ENCODE results near the gene FBXW7. TPM values are rescaled to one million over a fixed set of nuclear protein-coding genes. Genes with fewer than 3 reads are reported as not detected.

FBXW7 gene
- total and polyA plus RNA-seq, 4 donors: 7.6 to 82.1 (median 20.6) TPM

DNA sequence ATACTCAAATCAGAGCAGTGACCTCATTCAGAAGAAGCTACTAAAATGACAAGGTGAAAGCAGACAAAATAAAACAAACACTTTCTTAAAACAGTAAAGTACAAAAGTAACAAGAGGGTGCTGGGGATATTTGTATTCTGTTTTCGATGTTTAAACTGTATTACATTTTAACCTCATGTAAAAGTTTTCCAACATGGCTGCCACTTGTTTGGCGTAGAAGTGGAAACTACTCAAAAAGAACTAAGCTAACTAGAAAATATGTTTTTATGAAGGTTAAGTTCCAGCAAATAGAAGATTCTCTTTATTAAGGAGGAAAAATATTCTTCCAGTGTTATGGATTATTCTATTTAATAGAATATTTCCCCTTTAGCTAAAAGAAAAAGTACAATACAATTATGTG, 155.0 kb downstream of the FBXW7 start:
- ATAC-seq (ENCODE audit: insufficient read depth, low FRiP score) (no peak), DNase-seq (no peak)
- no peaks in the 10 kb centered on the region for H3K36me3 ChIP-seq (ENCODE audit: control insufficient read depth in 4 of 4, insufficient read depth in 4 of 4, low read length in 4 of 4)
- H3K4me3 ChIP-seq: no peak overlapping the region
- H3K9ac ChIP-seq (ENCODE audit: insufficient read depth in 1 of 2, low read length in 2 of 2): no peak overlapping the region
- WGBS, 2 donors: 87 to 94% methylated on average over 2 of the region's 2 CpGs
- H3K27me3 ChIP-seq (ENCODE audit: control insufficient read depth in 3 of 3, insufficient read depth in 3 of 3, low read length in 2 of 3): no peaks in the 10 kb centered on the region
- H3K27ac ChIP-seq (ENCODE audit: low read depth in 1 of 2, low read length in 1 of 2): no peak overlapping the region
- peaks cover 0 to 9% (median 0%) of the 10 kb centered on the region in 5 donors for H3K4me1 ChIP-seq (ENCODE audit: control insufficient read depth in 5 of 5, insufficient read depth in 5 of 5, low read length in 5 of 5)
- TF ChIP-seq, protein P1, sequence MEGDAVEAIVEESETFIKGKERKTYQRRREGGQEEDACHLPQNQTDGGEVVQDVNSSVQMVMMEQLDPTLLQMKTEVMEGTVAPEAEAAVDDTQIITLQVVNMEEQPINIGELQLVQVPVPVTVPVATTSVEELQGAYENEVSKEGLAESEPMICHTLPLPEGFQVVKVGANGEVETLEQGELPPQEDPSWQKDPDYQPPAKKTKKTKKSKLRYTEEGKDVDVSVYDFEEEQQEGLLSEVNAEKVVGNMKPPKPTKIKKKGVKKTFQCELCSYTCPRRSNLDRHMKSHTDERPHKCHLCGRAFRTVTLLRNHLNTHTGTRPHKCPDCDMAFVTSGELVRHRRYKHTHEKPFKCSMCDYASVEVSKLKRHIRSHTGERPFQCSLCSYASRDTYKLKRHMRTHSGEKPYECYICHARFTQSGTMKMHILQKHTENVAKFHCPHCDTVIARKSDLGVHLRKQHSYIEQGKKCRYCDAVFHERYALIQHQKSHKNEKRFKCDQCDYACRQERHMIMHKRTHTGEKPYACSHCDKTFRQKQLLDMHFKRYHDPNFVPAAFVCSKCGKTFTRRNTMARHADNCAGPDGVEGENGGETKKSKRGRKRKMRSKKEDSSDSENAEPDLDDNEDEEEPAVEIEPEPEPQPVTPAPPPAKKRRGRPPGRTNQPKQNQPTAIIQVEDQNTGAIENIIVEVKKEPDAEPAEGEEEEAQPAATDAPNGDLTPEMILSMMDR (IDR thresholded peaks at IDR 0.05; ENCODE audit: control extremely low read depth, extremely low read depth): no peak
- H3K9me3 ChIP-seq (ENCODE audit: control insufficient read depth in 4 of 4, insufficient read depth in 3 of 4, low read length in 3 of 4): no peaks in the 10 kb centered on the region

DNA sequence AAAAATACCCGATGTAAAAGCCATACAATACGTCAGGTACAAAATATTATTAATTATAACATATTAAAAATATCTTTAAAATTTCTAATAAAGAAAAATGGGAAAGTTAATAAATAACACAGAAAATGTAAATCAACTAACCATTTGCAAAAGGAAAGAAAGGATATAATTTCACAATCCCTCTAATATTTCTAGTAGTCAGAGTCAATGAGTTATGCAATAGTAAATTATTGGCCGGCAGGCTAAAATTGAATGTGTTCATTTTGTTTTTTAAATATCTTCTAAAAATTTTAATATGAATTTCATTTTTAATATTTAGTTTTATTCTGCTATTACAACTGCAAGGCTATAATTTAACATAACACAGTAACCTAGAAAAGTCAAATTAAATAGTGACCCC, 155.7 kb downstream of the FBXW7 start:
- TF ChIP-seq, protein P1 (IDR thresholded peaks at IDR 0.05; ENCODE audit: control extremely low read depth, extremely low read depth): no peak
- no peak overlapping the region for H3K9ac ChIP-seq (ENCODE audit: insufficient read depth in 1 of 2, low read length in 2 of 2)
- 81 to 82% methylated on average over 3 of the region's 3 CpGs for WGBS, 2 donors

DNA sequence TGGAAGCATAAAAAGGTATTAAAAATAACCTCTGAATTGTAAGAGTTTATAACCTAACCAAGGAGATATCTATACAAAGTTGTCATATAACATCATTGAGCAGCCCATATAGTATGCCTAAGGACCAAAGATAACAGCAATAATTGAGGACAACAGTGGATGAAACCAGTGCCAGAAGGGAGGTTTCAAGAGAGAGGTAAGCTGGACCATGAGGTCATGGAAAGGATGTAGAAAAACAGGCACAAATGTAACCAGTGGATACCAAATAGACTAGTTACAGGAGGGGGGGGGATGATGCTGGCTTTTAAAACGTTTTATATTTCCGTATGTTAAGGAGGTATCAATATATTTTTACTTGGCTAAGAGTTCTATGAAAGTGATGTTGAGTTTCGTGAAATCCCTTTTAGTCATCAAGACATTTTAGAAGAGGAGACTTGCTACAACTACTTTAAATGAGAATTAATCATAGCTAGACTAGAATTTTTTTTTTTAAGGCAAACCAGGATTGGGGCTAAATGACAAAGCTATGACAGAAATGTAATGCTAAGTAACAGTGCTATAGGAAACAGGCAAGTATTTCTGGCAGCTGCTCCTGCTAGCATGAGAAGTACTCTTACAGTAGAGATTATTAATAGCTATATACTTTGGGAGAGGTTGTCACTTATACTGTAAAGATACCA, 161.1 kb downstream of the FBXW7 start:
- WGBS, 2 donors: 92 to 93% methylated on average over 3 of the region's 3 CpGs
- Histone ChIP-seq H3K27me3 (ENCODE audit: control insufficient read depth in 3 of 3, insufficient read depth in 3 of 3, low read length in 2 of 3) (no peaks in the 10 kb centered on the region), H3K27ac (ENCODE audit: low read depth in 1 of 2, low read length in 1 of 2) (peak overlapping the region in 1 of 2 donors; percentile 45), H3K9me3 (ENCODE audit: control insufficient read depth in 4 of 4, insufficient read depth in 3 of 4, low read length in 3 of 4) (no peaks in the 10 kb centered on the region), H3K36me3 (ENCODE audit: control insufficient read depth in 4 of 4, insufficient read depth in 4 of 4, low read length in 4 of 4) (no peaks in the 10 kb centered on the region), H3K4me1 (ENCODE audit: control insufficient read depth in 5 of 5, insufficient read depth in 5 of 5, low read length in 5 of 5) (peaks cover 0 to 6% (median 0%) of the 10 kb centered on the region in 5 donors), H3K4me3 (no peak overlapping the region), H3K9ac (ENCODE audit: insufficient read depth in 1 of 2, low read length in 2 of 2) (no peak overlapping the region)
- DNase-seq: no peak
- no peak for ATAC-seq (ENCODE audit: insufficient read depth, low FRiP score)
- TF ChIP-seq, protein P1 (IDR thresholded peaks at IDR 0.05; ENCODE audit: control extremely low read depth, extremely low read depth): no peak

More for the DNA sequence above, 155.7 kb downstream of the FBXW7 start:
- Histone ChIP-seq H3K9me3 (ENCODE audit: control insufficient read depth in 4 of 4, insufficient read depth in 3 of 4, low read length in 3 of 4) (no peaks in the 10 kb centered on the region), H3K4me1 (ENCODE audit: control insufficient read depth in 5 of 5, insufficient read depth in 5 of 5, low read length in 5 of 5) (peaks cover 0 to 9% (median 0%) of the 10 kb centered on the region in 5 donors), H3K36me3 (ENCODE audit: control insufficient read depth in 4 of 4, insufficient read depth in 4 of 4, low read length in 4 of 4) (no peaks in the 10 kb centered on the region), H3K4me3 (no peak overlapping the region), H3K27ac (ENCODE audit: low read depth in 1 of 2, low read length in 1 of 2) (peak overlapping the region in 1 of 2 donors; percentile 70), H3K27me3 (ENCODE audit: control insufficient read depth in 3 of 3, insufficient read depth in 3 of 3, low read length in 2 of 3) (no peaks in the 10 kb centered on the region)
- DNase-seq: peak in 1 of 3 donors; percentile 14
- no peak for ATAC-seq (ENCODE audit: insufficient read depth, low FRiP score)

All from lung (tissue), 12 donors.